ENCODE results near the gene EXTL2. TPM values are rescaled to one million over a fixed set of nuclear protein-coding genes. Genes with fewer than 3 reads are reported as not detected.

Gene EXTL2
- total and polyA plus RNA-seq, 2 experiments from 2014 or later: 45.3 to 45.4 TPM

- TF ChIP-seq, protein P1, sequence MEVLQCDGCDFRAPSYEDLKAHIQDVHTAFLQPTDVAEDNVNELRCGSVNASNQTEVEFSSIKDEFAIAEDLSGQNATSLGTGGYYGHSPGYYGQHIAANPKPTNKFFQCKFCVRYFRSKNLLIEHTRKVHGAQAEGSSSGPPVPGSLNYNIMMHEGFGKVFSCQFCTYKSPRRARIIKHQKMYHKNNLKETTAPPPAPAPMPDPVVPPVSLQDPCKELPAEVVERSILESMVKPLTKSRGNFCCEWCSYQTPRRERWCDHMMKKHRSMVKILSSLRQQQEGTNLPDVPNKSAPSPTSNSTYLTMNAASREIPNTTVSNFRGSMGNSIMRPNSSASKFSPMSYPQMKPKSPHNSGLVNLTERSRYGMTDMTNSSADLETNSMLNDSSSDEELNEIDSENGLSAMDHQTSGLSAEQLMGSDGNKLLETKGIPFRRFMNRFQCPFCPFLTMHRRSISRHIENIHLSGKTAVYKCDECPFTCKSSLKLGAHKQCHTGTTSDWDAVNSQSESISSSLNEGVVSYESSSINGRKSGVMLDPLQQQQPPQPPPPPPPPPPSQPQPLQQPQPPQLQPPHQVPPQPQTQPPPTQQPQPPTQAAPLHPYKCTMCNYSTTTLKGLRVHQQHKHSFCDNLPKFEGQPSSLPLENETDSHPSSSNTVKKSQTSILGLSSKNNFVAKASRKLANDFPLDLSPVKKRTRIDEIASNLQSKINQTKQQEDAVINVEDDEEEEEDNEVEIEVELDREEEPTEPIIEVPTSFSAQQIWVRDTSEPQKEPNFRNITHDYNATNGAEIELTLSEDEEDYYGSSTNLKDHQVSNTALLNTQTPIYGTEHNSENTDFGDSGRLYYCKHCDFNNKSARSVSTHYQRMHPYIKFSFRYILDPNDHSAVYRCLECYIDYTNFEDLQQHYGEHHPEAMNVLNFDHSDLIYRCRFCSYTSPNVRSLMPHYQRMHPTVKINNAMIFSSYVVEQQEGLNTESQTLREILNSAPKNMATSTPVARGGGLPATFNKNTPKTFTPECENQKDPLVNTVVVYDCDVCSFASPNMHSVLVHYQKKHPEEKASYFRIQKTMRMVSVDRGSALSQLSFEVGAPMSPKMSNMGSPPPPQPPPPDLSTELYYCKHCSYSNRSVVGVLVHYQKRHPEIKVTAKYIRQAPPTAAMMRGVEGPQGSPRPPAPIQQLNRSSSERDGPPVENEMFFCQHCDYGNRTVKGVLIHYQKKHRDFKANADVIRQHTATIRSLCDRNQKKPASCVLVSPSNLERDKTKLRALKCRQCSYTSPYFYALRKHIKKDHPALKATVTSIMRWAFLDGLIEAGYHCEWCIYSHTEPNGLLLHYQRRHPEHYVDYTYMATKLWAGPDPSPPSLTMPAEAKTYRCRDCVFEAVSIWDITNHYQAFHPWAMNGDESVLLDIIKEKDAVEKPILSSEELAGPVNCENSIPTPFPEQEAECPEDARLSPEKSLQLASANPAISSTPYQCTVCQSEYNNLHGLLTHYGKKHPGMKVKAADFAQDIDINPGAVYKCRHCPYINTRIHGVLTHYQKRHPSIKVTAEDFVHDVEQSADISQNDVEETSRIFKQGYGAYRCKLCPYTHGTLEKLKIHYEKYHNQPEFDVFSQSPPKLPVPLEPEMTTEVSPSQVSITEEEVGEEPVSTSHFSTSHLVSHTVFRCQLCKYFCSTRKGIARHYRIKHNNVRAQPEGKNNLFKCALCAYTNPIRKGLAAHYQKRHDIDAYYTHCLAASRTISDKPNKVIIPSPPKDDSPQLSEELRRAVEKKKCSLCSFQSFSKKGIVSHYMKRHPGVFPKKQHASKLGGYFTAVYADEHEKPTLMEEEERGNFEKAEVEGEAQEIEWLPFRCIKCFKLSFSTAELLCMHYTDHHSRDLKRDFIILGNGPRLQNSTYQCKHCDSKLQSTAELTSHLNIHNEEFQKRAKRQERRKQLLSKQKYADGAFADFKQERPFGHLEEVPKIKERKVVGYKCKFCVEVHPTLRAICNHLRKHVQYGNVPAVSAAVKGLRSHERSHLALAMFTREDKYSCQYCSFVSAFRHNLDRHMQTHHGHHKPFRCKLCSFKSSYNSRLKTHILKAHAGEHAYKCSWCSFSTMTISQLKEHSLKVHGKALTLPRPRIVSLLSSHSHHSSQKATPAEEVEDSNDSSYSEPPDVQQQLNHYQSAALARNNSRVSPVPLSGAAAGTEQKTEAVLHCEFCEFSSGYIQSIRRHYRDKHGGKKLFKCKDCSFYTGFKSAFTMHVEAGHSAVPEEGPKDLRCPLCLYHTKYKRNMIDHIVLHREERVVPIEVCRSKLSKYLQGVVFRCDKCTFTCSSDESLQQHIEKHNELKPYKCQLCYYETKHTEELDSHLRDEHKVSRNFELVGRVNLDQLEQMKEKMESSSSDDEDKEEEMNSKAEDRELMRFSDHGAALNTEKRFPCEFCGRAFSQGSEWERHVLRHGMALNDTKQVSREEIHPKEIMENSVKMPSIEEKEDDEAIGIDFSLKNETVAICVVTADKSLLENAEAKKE (CRISPR knock-in tag; IDR thresholded peaks at IDR 0.05): no peak
- TF ChIP-seq EZH2phosphoT487 (IDR thresholded peaks at IDR 0.05; ENCODE audit: unreplicated experiment) (no peak), EZH2 (IDR thresholded peaks at IDR 0.05; ENCODE audit: low read depth, unreplicated experiment) (no peak), CREB1 (CRISPR knock-in tag; IDR thresholded peaks at IDR 0.05; ENCODE audit: low read depth) (no peak), ZNF114 (CRISPR knock-in tag; IDR thresholded peaks at IDR 0.05) (no peak)
Measured at GRCh38 chr1:100907887-100908286, 13.2 kb upstream of the EXTL2 start (continued).

DNA sequence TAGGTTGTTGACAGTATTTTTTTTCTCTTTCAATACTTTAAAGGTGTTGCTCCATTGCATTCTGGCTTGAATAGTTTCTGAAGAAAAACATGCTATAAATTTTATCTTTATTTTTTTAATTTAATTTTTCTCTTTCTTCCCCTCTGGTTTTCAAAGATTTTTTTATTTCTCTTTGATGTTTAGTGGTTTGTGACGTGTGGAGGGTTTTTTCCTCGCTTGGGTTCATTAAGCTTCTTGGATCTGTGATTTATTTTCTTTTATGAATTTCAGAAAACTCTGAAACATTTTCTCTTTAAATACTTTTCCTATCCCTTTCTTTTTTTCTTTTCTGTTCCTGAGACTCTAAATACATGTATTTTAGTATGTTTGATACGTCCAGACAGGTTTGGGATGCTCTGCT, 10.5 kb upstream of the EXTL2 start:
- H3K9me3 Mint-ChIP-seq: no peaks in the 10 kb centered on the region
- DNase-seq (ENCODE audit: low spot score): no peak
- peaks cover 44% of the 10 kb centered on the region for H3K79me2 ChIP-seq (replicated peaks; ENCODE audit: insufficient read depth)
- TF ChIP-seq ZNF114 (CRISPR knock-in tag; IDR thresholded peaks at IDR 0.05): no peak
- no peak for TF ChIP-seq REST (IDR thresholded peaks at IDR 0.05; ENCODE audit: unreplicated experiment)
- no peak for TF ChIP-seq POLR2AphosphoS5 (IDR thresholded peaks at IDR 0.05; ENCODE audit: low read depth)
- TF ChIP-seq JUNB (IDR thresholded peaks at IDR 0.05; ENCODE audit: unreplicated experiment): no peak
- TF ChIP-seq CREB1 (CRISPR knock-in tag; IDR thresholded peaks at IDR 0.05; ENCODE audit: low read depth): no peak
- TF ChIP-seq ZNF331 (CRISPR knock-in tag; IDR thresholded peaks at IDR 0.05; ENCODE audit: low read depth): no peak
- no peak for TF ChIP-seq NANOG (IDR thresholded peaks at IDR 0.05; ENCODE audit: borderline replicate concordance)
- TF ChIP-seq ETS1 (IDR thresholded peaks at IDR 0.05): no peak
- TF ChIP-seq STAT1 (IDR thresholded peaks at IDR 0.05; ENCODE audit: unreplicated experiment): no peak
- TF ChIP-seq, protein P2, sequence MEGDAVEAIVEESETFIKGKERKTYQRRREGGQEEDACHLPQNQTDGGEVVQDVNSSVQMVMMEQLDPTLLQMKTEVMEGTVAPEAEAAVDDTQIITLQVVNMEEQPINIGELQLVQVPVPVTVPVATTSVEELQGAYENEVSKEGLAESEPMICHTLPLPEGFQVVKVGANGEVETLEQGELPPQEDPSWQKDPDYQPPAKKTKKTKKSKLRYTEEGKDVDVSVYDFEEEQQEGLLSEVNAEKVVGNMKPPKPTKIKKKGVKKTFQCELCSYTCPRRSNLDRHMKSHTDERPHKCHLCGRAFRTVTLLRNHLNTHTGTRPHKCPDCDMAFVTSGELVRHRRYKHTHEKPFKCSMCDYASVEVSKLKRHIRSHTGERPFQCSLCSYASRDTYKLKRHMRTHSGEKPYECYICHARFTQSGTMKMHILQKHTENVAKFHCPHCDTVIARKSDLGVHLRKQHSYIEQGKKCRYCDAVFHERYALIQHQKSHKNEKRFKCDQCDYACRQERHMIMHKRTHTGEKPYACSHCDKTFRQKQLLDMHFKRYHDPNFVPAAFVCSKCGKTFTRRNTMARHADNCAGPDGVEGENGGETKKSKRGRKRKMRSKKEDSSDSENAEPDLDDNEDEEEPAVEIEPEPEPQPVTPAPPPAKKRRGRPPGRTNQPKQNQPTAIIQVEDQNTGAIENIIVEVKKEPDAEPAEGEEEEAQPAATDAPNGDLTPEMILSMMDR (conservative IDR thresholded peaks at IDR 0.05; ENCODE audit: low read depth in 2 of 2): no peak
- no peak for TF ChIP-seq EZH2phosphoT487 (IDR thresholded peaks at IDR 0.05; ENCODE audit: unreplicated experiment)

More for the DNA sequence above, 10.5 kb upstream of the EXTL2 start:
- Histone ChIP-seq H4K20me1 (replicated peaks; ENCODE audit: insufficient read depth) (no peaks in the 10 kb centered on the region), H3K9me2 (ENCODE audit: insufficient read depth) (no peaks in the 10 kb centered on the region), H3F3A (replicated peaks; ENCODE audit: low read depth) (no peaks in the 10 kb centered on the region), H3K4me3 (no peak overlapping the region), H3K36me3 (ENCODE audit: insufficient read depth) (peaks cover 16% of the 10 kb centered on the region), H2AFZ (no peak overlapping the region), H3K27ac (ENCODE audit: low read depth) (no peak overlapping the region), H3K4me2 (no peak overlapping the region), H3K4me1 (ENCODE audit: insufficient read depth) (no peaks in the 10 kb centered on the region), H3K27me3 (ENCODE audit: insufficient read depth) (no peaks in the 10 kb centered on the region)
- Mint-ChIP-seq H3K36me3 (ENCODE audit: low read depth) (peaks cover 44% of the 10 kb centered on the region), H3K4me3 (no peak overlapping the region), H3K27ac (no peak overlapping the region), H3K27me3 (ENCODE audit: insufficient read depth, low read depth, poor library complexity) (no peaks in the 10 kb centered on the region), H3K4me1 (no peaks in the 10 kb centered on the region)
- no peak for ATAC-seq
